ENCODE data around the gene MAL.

MAL gene

DNA sequence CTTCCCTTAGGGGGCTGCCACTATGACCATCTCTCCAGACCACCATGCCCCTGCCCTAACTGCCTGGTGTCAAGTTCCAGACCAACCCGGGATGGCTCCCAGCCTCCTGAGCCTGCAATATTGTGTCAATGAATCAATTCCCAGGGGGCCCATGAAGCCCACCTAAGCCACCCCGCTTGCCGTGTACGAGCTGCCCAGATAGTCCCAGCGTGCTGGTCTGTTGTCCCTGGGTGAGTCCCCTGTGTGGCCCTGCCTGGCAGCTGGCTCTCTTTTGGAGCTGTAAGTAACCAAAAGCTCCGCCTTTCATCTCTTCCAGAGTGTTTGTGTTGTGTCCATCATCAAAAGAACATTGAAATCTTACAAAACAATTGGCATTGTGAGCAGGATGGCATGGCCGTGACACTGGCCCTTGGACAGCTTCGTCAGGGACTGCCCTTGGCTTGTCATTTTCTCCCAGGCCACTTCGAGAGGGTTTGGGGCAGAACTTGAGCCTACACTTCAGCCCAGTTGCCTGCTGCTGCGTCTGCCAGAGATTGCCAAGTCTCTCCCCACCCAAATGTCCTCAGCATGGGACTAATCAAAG is 11.3 kb upstream of the MAL start:
- TF ChIP-seq CTCF (IDR thresholded peaks at IDR 0.05) = no peak

- TF ChIP-seq CTCF (IDR thresholded peaks at IDR 0.05) = no peak
Measured at GRCh38 chr2:95015261-95015912, 10.1 kb upstream of the MAL start.

GRCh38 chr2:95016616-95017015 is 8.9 kb upstream of the MAL start:
- TF ChIP-seq CTCF (IDR thresholded peaks at IDR 0.05) = no peak

- TF ChIP-seq CTCF (IDR thresholded peaks at IDR 0.05) = no peak
Measured at GRCh38 chr2:95017071-95017501, 8.4 kb upstream of the MAL start.

DNA sequence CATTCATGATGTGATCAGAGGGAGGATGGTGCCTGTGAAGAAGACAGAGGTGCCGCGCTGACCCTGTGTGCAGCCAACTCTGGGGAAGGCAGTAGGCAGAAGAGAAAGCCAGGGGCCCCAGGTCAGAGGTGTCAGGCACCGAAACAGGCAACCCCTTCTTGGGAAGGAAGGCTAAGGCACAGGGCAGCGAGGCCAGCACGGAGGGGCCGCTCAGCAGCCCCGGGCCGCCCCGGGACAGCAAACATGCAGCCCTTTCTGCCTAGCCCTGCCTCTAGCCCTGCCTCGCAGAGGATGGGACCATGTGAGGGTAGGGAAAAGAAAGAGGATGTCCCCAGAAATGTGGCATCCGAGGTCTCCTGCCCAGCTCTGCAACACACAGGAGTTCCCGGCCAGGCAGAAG is 7.7 kb upstream of the MAL start:
- TF ChIP-seq CTCF (IDR thresholded peaks at IDR 0.05) = no peak

DNA sequence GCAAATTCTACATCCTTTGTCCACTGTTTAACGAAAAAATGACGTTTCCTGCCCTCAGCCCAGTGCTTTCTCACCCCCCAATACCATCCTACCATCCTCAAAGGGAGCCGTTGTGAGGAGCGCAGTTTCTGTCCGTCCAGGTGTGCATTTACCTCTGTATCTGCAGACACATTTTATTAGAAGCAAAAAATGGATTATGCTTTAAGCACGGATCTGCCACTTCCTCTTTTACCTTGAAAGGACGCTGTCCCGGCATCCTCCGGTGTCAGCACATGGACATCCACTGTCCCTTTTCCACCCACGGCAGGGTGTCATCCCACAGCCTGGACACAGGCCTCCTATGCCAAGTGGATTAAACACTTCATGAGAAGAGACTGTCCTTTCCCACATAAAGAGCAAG is 7.2 kb upstream of the MAL start:
- no peak for TF ChIP-seq CTCF (IDR thresholded peaks at IDR 0.05)

GRCh38 chr2:95018861-95019550 is 6.5 kb upstream of the MAL start:
- TF ChIP-seq CTCF (IDR thresholded peaks at IDR 0.05) = no peak
